ENCODE data around the gene MRPS27.

The MRPS27 gene

DNA sequence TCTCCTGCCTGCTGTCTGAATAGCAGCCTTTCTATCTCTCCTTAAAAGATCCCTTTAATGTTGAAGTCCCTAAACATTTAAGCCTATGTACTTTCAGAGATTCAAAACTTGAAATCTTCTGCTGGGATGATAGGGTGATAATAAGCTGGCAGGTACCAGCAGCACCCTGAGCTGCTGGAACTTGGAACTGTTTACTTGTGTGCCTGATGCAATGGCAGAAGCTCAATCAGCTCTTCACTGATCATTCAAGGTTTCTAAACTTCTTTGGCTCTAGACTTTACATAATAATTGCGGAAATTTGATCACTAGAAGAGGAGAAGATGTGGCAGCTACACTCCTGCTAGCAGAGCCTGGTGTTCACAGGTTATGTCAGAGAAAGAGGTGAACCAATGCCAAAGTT, 27.6 kb downstream of the MRPS27 start:
- H3K79me2 ChIP-seq (ENCODE audit: control insufficient read depth, low read length): peaks cover 82% of the 10 kb centered on the region
- peaks cover 88% of the 10 kb centered on the region for H3K36me3 ChIP-seq (ENCODE audit: control insufficient read depth, low read length)
- peak overlapping the region; percentile 72 for H3K4me3 ChIP-seq (ENCODE audit: low read length)
- peak overlapping the region; percentile 95 for H3K27ac ChIP-seq (ENCODE audit: low read depth, low read length)
- H3K4me1 ChIP-seq (ENCODE audit: control insufficient read depth, low read length): peaks cover 94% of the 10 kb centered on the region
- H3F3A ChIP-seq (ENCODE audit: control insufficient read depth, insufficient read depth): peaks cover 62% of the 10 kb centered on the region
- H3K27me3 ChIP-seq (ENCODE audit: control insufficient read depth, low read length): no peaks in the 10 kb centered on the region
- H3K4me2 ChIP-seq (ENCODE audit: low read length): peak overlapping the region; percentile 94
- no peaks in the 10 kb centered on the region for H3K9me2 ChIP-seq (replicated peaks; ENCODE audit: control insufficient read depth, low read length)
- no peaks in the 10 kb centered on the region for H4K20me1 ChIP-seq (ENCODE audit: control insufficient read depth, insufficient read depth, low read depth, low read length)
- no peaks in the 10 kb centered on the region for H3K9me3 ChIP-seq (ENCODE audit: control insufficient read depth, insufficient read depth, low read length)
- no peak for TF ChIP-seq EZH2phosphoT487 (IDR thresholded peaks at IDR 0.05; ENCODE audit: borderline replicate concordance, low read length)
- TF ChIP-seq, protein P1, sequence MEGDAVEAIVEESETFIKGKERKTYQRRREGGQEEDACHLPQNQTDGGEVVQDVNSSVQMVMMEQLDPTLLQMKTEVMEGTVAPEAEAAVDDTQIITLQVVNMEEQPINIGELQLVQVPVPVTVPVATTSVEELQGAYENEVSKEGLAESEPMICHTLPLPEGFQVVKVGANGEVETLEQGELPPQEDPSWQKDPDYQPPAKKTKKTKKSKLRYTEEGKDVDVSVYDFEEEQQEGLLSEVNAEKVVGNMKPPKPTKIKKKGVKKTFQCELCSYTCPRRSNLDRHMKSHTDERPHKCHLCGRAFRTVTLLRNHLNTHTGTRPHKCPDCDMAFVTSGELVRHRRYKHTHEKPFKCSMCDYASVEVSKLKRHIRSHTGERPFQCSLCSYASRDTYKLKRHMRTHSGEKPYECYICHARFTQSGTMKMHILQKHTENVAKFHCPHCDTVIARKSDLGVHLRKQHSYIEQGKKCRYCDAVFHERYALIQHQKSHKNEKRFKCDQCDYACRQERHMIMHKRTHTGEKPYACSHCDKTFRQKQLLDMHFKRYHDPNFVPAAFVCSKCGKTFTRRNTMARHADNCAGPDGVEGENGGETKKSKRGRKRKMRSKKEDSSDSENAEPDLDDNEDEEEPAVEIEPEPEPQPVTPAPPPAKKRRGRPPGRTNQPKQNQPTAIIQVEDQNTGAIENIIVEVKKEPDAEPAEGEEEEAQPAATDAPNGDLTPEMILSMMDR (IDR thresholded peaks at IDR 0.05; ENCODE audit: low read depth, low read length, poor library complexity, severe bottlenecking): no peak

DNA sequence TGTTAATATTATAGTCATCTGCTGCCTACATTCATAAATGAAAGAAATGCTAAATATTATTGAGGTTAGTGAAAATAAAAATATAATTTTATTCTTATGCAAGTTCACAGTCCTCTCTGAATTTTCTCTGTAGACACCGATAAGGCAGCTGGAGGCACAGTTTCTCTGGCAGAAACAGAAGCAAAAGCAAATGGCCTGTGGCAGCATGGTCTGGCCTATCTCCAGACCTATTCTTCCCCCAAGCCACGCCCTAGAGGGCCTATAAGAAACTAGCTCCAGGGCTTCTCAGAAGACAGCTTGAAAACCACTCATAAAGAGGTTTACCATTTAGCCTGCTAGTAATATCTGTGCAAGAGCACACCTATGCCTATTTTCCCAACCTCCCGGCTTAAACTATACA, 28.4 kb downstream of the MRPS27 start:
- Histone ChIP-seq H3K4me1 (ENCODE audit: control insufficient read depth, low read length) (peaks cover 94% of the 10 kb centered on the region), H3K27me3 (ENCODE audit: control insufficient read depth, low read length) (no peaks in the 10 kb centered on the region), H4K20me1 (ENCODE audit: control insufficient read depth, insufficient read depth, low read depth, low read length) (no peaks in the 10 kb centered on the region), H3K4me2 (ENCODE audit: low read length) (peak overlapping the region; percentile 94), H3F3A (ENCODE audit: control insufficient read depth, insufficient read depth) (peaks cover 59% of the 10 kb centered on the region), H3K9me3 (ENCODE audit: control insufficient read depth, insufficient read depth, low read length) (no peaks in the 10 kb centered on the region), H3K36me3 (ENCODE audit: control insufficient read depth, low read length) (peaks cover 88% of the 10 kb centered on the region), H3K9me2 (replicated peaks; ENCODE audit: control insufficient read depth, low read length) (no peaks in the 10 kb centered on the region), H3K27ac (ENCODE audit: low read depth, low read length) (peak overlapping the region; percentile 95), H3K79me2 (ENCODE audit: control insufficient read depth, low read length) (peaks cover 74% of the 10 kb centered on the region), H3K4me3 (ENCODE audit: low read length) (peak overlapping the region; percentile 60)
- TF ChIP-seq EZH2phosphoT487 (IDR thresholded peaks at IDR 0.05; ENCODE audit: borderline replicate concordance, low read length): no peak
- TF ChIP-seq, protein P1 (IDR thresholded peaks at IDR 0.05; ENCODE audit: low read depth, low read length, poor library complexity, severe bottlenecking): no peak

DNA sequence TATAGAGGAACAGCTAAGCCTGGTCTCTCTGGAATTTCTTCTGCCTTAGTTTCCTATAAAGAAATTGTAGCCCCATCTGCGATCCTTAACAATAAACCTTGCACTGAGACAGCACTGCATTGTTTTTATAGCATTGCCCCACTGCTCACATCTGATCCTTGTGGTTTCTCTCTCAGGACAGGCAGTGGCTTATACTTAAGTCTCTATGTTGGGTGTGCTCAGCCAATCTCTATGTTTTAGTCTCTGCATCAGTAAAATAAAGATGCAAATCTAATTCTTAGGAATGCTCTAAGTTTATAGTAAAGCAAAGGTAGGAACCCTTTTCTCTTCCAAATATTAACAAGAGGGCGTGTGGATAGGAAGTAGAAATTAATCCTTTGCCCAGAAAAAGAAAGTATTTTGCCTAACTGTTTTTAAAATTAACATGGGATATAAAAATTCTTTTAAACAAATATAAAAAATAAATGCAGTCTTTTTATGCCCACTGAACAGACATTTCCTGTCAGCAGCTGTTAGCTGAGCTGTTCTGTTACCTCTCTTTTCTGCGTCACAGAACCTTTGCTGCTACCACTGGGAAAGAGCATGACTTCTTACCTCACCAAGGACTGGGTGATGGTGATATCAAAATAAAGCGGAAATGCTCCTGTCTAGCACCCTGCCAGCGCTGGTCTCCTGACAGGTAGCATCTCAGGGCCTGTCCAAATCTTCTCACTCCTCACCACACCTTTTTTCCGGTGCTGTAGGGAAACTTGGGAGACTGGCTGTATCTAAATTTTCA, 29.5 kb downstream of the MRPS27 start:
- Histone ChIP-seq H3K27ac (ENCODE audit: low read depth, low read length) (peak overlapping the region; percentile 95), H3K4me2 (ENCODE audit: low read length) (peak overlapping the region; percentile 94), H3K79me2 (ENCODE audit: control insufficient read depth, low read length) (peaks cover 66% of the 10 kb centered on the region)

More for the DNA sequence above, 29.5 kb downstream of the MRPS27 start:
- Histone ChIP-seq H3K9me2 (replicated peaks; ENCODE audit: control insufficient read depth, low read length) (no peaks in the 10 kb centered on the region), H3K36me3 (ENCODE audit: control insufficient read depth, low read length) (peaks cover 86% of the 10 kb centered on the region), H3K4me1 (ENCODE audit: control insufficient read depth, low read length) (peaks cover 94% of the 10 kb centered on the region), H3K27me3 (ENCODE audit: control insufficient read depth, low read length) (no peaks in the 10 kb centered on the region), H4K20me1 (ENCODE audit: control insufficient read depth, insufficient read depth, low read depth, low read length) (no peaks in the 10 kb centered on the region), H3K4me3 (ENCODE audit: low read length) (peak overlapping the region; percentile 60), H3K9me3 (ENCODE audit: control insufficient read depth, insufficient read depth, low read length) (no peaks in the 10 kb centered on the region), H3F3A (ENCODE audit: control insufficient read depth, insufficient read depth) (peaks cover 53% of the 10 kb centered on the region)
- TF ChIP-seq EZH2phosphoT487 (IDR thresholded peaks at IDR 0.05; ENCODE audit: borderline replicate concordance, low read length): no peak
- TF ChIP-seq, protein P1 (IDR thresholded peaks at IDR 0.05; ENCODE audit: low read depth, low read length, poor library complexity, severe bottlenecking): no peak

Data from DOHH2 (cell line).